GM21717 (cell line): Measurements from ENCODE around the gene SP140L.
"Not testable (repeated sequence)": the region's sequence is repeated elsewhere in the genome, so short reads cannot be mapped to it uniquely, and the experiment has no call there.

Experiments
- ATAC-seq: cut with Tn5 transposase; IDR thresholded peaks from one replicate; pipeline ENCODE4 v1.9.1; 2021; ENCODE audit warnings: mild to moderate bottlenecking, moderate library complexity; ENCODE audit not compliant: unreplicated experiment

SP140L gene

GRCh38 chr2:230326453-230327417 is at the start of gene SP140L:
SP140L (plus strand) TSS chr2:230327193; CDS start chr2:230327270, 77 bp downstream.
- ATAC-seq = peak; percentile 93

- ATAC-seq = no peak
Observed at GRCh38 chr2:230282936-230283335, 44.1 kb upstream of the SP140L start.

- no peak for ATAC-seq
Observed at GRCh38 chr2:230286048-230286447, 40.9 kb upstream of the SP140L start.

- not testable (repeated sequence) for ATAC-seq
Observed at GRCh38 chr2:230289311-230289710, 37.7 kb upstream of the SP140L start.

- no peak for ATAC-seq
Observed at GRCh38 chr2:230295192-230295591, 31.8 kb upstream of the SP140L start.

GRCh38 chr2:230296917-230297316 is 30.1 kb upstream of the SP140L start:
- ATAC-seq = no peak

- ATAC-seq = no peak
Observed at GRCh38 chr2:230299618-230300017, 27.4 kb upstream of the SP140L start.

- ATAC-seq = no peak
Observed at GRCh38 chr2:230305416-230306275, 21.3 kb upstream of the SP140L start.

GRCh38 chr2:230306474-230306873 is 20.5 kb upstream of the SP140L start:
- no peak for ATAC-seq

GRCh38 chr2:230307485-230307884 is 19.5 kb upstream of the SP140L start:
- no peak for ATAC-seq

- no peak for ATAC-seq
Observed at GRCh38 chr2:230308402-230309000, 18.5 kb upstream of the SP140L start.

GRCh38 chr2:230310792-230311191 is 16.2 kb upstream of the SP140L start:
- not testable (repeated sequence) for ATAC-seq

GRCh38 chr2:230311634-230312033 is 15.4 kb upstream of the SP140L start:
- ATAC-seq = not testable (repeated sequence)

GRCh38 chr2:230312638-230313037 is 14.4 kb upstream of the SP140L start:
- no peak for ATAC-seq

GRCh38 chr2:230317366-230317765 is 9.6 kb upstream of the SP140L start:
- ATAC-seq = no peak

GRCh38 chr2:230318190-230319121 is 8.5 kb upstream of the SP140L start:
- ATAC-seq = peak; percentile 35

GRCh38 chr2:230319211-230319862 is 7.7 kb upstream of the SP140L start:
- peak; percentile 84 for ATAC-seq

GRCh38 chr2:230321031-230321430 is 6.0 kb upstream of the SP140L start:
- no peak for ATAC-seq

- ATAC-seq = no peak
Observed at GRCh38 chr2:230322561-230323384, 4.2 kb upstream of the SP140L start.
